Karpas-422 (cell line): ENCODE measurements around the gene PDGFRA. TPM values are rescaled to one million over a fixed set of nuclear protein-coding genes. Genes with fewer than 3 reads are reported as not detected.

Experiments used
- DNase-seq: peaks from one replicate; pipeline ENCODE4 v3.0.0-alpha.2; 2015
- H2AFZ ChIP-seq: fragments of 200-600 bp; sonication (generic); 2 replicates; pipeline ENCODE4 v1.6.1; 2014; ENCODE audit warnings: antibody characterized with exemption, low read length, mixed read lengths
- H3K27ac ChIP-seq: fragments of 200-600 bp; sonication (generic); 2 replicates; pipeline ENCODE4 v1.5.1; 2014; ENCODE audit warnings: mild to moderate bottlenecking, low read length, moderate library complexity
- H3K27me3 ChIP-seq: fragments of 200-600 bp; sonication (generic); 2 replicates; pipeline ENCODE4 v1.6.1; 2014; ENCODE audit warnings: low read length, mixed read lengths
- H3K36me3 ChIP-seq: fragments of 200-600 bp; sonication (generic); 2 replicates; pipeline ENCODE4 v1.6.1; 2014; ENCODE audit warnings: low read length, mixed read lengths; ENCODE audit not compliant: insufficient read depth
- H3K4me1 ChIP-seq: fragments of 200-600 bp; sonication (generic); 2 replicates; pipeline ENCODE4 v1.6.1; 2014; ENCODE audit warnings: mild to moderate bottlenecking, low read length, mixed read lengths
- H3K4me2 ChIP-seq: fragments of 200-600 bp; sonication (generic); 2 replicates; pipeline ENCODE4 v1.6.1; 2014; ENCODE audit warnings: low read length, low read depth, mild to moderate bottlenecking; ENCODE audit not compliant: poor library complexity, severe bottlenecking
- H3K4me3 ChIP-seq: fragments of 200-600 bp; sonication (generic); 2 replicates; pipeline ENCODE4 v1.5.1; 2014; ENCODE audit warnings: mild to moderate bottlenecking, antibody characterized with exemption, low read length, mixed read lengths
- H3K79me2 ChIP-seq: fragments of 200-600 bp; sonication (generic); 2 replicates; pipeline ENCODE4 v1.6.1; 2014; ENCODE audit warnings: mild to moderate bottlenecking, low read length, mixed read lengths
- H3K9ac ChIP-seq: fragments of 200-600 bp; sonication (generic); 2 replicates; pipeline ENCODE4 v1.6.0; 2014; ENCODE audit warnings: low read length
- H3K9me2 ChIP-seq: fragments of 200-600 bp; sonication (generic), shearing (Covaris generic); replicated peaks from 2 replicates; pipeline ENCODE4 v1.6.0; 2014; ENCODE audit warnings: mild to moderate bottlenecking, low read length, moderate library complexity; ENCODE audit not compliant: insufficient read depth
- H3K9me3 ChIP-seq: fragments of 300-700, 200-600 bp; sonication (generic); 2 replicates; pipeline ENCODE4 v1.6.1; 2014; ENCODE audit warnings: low read length, mixed read lengths
- H4K20me1 ChIP-seq: fragments of 200-600 bp; sonication (generic); 2 replicates; pipeline ENCODE4 v1.6.1; 2014; ENCODE audit warnings: mild to moderate bottlenecking, antibody characterized with exemption, low read length, low read depth; ENCODE audit not compliant: insufficient read depth
- total RNA-seq: library from RNA; depleted of rRNA; stranded (reverse); fragments of >200 nt; shearing (Covaris generic); gene quantifications from 2 replicates; pipeline ENCODE4 v1.2.3, GENCODE V29; 2014; ENCODE audit warnings: low replicate concordance

Gene PDGFRA
- total RNA-seq, 1 experiment from 2014 or later: not detected

DNA sequence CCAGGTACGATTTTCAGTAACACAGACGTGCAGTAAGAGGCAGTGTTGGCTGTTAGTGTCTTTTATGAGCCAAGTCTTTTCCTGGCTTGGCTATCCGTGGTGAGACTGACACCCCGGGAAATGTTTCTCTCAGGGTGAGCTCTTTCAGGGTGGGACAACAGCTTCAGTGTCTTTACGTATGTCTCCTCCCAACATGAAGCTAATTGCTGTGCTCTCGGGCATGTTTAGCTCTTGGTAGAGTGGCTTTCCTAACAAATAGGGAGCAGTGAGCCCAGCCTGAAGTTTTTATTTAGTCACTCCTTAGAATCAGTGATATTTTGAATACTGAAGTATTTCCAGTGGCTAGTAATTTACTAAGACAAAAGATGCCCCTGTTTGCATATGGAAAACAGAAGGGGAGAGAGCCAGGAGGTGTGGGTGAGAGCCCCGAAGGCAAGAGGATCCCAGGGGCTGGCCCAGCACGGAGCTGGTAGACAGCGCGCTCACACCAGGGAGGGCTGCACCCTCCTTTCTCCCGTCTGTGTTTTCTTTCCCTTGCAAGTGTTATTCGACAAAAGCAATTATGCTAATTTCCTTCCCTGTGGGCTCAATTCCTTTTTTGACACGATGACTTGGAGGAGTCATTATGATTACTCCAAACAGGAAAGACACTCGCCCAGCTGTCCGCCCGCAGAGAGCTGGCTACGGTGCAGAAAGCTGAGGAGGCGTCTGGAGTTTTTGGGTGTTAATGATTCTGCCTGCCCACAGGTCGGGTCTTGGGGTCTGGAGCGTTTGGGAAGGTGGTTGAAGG lies 47.7 kb downstream of the PDGFRA start:
- no peak overlapping the region for H2AFZ ChIP-seq
- H3K36me3 ChIP-seq: no peaks in the 10 kb centered on the region
- H3K4me3 ChIP-seq: no peak overlapping the region
- no peaks in the 10 kb centered on the region for H3K79me2 ChIP-seq
- no peaks in the 10 kb centered on the region for H4K20me1 ChIP-seq
- H3K27me3 ChIP-seq: no peaks in the 10 kb centered on the region
- no peak overlapping the region for H3K4me2 ChIP-seq
- DNase-seq: no peak
- no peaks in the 10 kb centered on the region for H3K9me2 ChIP-seq
- H3K4me1 ChIP-seq: no peaks in the 10 kb centered on the region
- no peak overlapping the region for H3K9ac ChIP-seq
- no peak overlapping the region for H3K27ac ChIP-seq
- H3K9me3 ChIP-seq: no peaks in the 10 kb centered on the region

DNA sequence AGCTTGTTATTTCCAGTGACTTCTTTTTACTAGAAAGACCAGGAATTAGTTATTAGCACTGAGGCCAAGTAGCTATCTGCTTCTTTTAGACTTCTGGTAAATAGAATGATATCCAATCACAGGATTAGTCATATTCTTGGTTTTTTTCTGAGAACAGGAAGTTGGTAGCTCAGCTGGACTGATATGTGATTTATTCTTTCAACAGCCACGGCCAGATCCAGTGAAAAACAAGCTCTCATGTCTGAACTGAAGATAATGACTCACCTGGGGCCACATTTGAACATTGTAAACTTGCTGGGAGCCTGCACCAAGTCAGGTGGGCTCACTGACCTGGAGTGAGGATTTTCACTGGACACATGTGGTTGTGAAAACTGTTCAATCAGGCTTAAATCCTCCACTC lies 48.6 kb downstream of the PDGFRA start:
- Histone ChIP-seq H3K4me1 (no peaks in the 10 kb centered on the region), H3K36me3 (no peaks in the 10 kb centered on the region), H4K20me1 (no peaks in the 10 kb centered on the region), H2AFZ (no peak overlapping the region), H3K9me3 (no peaks in the 10 kb centered on the region), H3K4me2 (no peak overlapping the region), H3K79me2 (no peaks in the 10 kb centered on the region), H3K27ac (no peak overlapping the region), H3K9ac (no peak overlapping the region), H3K4me3 (no peak overlapping the region), H3K9me2 (no peaks in the 10 kb centered on the region), H3K27me3 (no peaks in the 10 kb centered on the region)
- no peak for DNase-seq

DNA sequence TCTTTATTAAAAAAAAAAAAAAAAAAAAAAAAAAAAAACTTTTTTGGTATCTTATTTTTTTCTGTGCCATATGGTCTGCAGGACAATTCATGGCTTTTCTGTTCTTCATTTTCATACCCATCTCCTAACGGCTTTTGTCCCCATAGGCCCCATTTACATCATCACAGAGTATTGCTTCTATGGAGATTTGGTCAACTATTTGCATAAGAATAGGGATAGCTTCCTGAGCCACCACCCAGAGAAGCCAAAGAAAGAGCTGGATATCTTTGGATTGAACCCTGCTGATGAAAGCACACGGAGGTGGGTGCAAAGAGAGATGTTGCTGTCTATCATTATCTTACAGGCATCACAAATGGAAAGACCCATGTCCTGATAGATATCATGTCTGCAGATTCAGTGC lies 49.1 kb downstream of the PDGFRA start:
- Histone ChIP-seq H3K27ac (no peak overlapping the region), H3K9ac (no peak overlapping the region), H3K9me2 (no peaks in the 10 kb centered on the region), H3K36me3 (no peaks in the 10 kb centered on the region), H3K27me3 (no peaks in the 10 kb centered on the region), H3K4me2 (no peak overlapping the region), H2AFZ (no peak overlapping the region), H3K4me3 (no peak overlapping the region), H3K9me3 (no peaks in the 10 kb centered on the region), H3K79me2 (no peaks in the 10 kb centered on the region), H4K20me1 (no peaks in the 10 kb centered on the region), H3K4me1 (no peaks in the 10 kb centered on the region)
- DNase-seq: no peak

DNA sequence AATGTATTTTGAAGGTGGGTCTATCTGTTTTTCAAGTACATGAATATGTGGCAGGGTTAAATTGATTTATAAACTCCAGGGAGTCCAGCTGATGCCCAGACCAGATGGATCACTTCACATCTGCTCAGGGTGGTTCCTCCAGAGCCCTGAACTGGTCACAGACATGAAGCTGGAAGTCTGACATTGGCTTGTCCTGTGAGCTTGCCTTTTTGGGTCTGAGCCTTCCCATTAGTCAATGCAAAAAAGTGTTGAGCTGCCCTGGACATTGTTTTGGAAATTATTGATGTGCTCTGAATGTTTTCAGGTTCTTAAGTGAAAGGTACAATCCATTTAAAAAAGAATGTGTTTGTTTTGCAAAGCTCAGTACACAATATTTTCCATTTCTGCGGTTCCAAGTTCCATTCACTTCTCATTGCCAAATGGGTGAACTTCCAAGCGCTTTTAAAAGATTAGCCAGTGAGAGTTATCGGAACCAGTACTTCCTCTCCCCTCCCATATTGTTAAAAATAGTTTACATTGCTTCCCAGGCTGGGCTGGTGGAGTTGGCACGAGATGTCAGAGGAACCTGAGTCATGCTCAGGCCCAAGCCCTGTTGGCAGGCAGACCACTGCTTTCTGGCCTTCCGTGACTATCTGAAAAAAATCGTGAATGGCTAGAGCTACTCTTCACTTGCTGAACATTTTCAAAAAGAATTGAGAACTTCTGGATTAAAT lies 52.1 kb downstream of the PDGFRA start:
- no peak for DNase-seq
- Histone ChIP-seq H4K20me1 (no peaks in the 10 kb centered on the region), H3K36me3 (no peaks in the 10 kb centered on the region), H3K4me1 (no peaks in the 10 kb centered on the region), H3K4me3 (no peak overlapping the region), H3K9ac (no peak overlapping the region), H2AFZ (no peak overlapping the region), H3K9me3 (no peaks in the 10 kb centered on the region; the same call in 1 of the 2 replicates), H3K9me2 (no peaks in the 10 kb centered on the region), H3K79me2 (no peaks in the 10 kb centered on the region), H3K27ac (no peak overlapping the region), H3K27me3 (no peaks in the 10 kb centered on the region; the same call in 1 of the 2 replicates), H3K4me2 (no peak overlapping the region)

DNA sequence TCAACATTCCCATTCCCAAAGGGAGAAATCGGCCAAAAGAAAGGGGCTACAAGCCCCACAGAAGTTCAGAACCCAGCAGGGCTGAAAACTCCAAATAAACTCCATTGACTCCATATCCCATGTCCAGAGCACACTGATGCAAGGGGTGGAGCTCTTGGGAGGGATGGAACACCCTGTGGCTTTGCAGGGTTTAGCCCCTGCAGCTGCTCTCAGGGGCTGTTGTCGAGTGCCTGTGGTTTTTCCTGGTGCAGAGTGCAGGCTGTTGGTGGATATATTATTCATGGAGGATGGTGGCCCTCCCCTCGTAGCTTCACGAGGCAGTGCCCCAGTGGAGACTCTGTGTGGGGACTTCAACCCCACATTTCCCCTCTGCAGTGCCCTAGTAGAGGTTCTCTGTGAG lies 53.7 kb downstream of the PDGFRA start:
- no peak overlapping the region for H3K27ac ChIP-seq
- H3K9ac ChIP-seq: no peak overlapping the region
- peaks cover 2% of the 10 kb centered on the region; the same call in 1 of the 2 replicates for H3K27me3 ChIP-seq
- H3K4me2 ChIP-seq: no peak overlapping the region
- H2AFZ ChIP-seq: no peak overlapping the region
- no peak overlapping the region for H3K4me3 ChIP-seq
- no peak for DNase-seq
- no peaks in the 10 kb centered on the region for H3K9me2 ChIP-seq
- no peaks in the 10 kb centered on the region for H4K20me1 ChIP-seq
- no peaks in the 10 kb centered on the region for H3K79me2 ChIP-seq
- no peaks in the 10 kb centered on the region for H3K36me3 ChIP-seq
- H3K9me3 ChIP-seq: no peaks in the 10 kb centered on the region; the same call in 1 of the 2 replicates
- no peaks in the 10 kb centered on the region for H3K4me1 ChIP-seq

DNA sequence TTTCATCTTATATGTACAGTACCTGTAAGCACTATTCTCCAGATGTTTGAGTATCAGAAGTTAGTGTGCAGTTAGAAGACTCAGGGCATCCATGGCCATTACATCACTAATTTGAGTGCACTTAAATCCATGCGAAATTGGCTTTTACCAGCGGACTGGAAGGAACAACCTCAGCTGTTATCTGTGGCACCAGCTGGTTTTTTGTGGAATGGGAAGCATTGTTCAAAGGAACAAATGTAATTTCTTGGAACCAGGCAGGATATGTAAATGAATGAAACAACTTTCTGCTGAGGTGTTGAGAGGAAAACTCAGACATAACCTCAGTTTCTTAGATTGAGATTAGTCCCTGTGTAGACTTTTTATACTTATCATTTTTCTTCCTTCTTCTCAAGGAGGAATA lies 60.2 kb downstream of the PDGFRA start:
- no peak overlapping the region for H2AFZ ChIP-seq
- peaks cover 5% of the 10 kb centered on the region; the same call in 1 of the 2 replicates for H3K27me3 ChIP-seq
- no peak for DNase-seq
- no peaks in the 10 kb centered on the region for H3K4me1 ChIP-seq
- no peaks in the 10 kb centered on the region for H3K9me2 ChIP-seq
- H4K20me1 ChIP-seq: no peaks in the 10 kb centered on the region
- no peak overlapping the region for H3K9ac ChIP-seq
- no peaks in the 10 kb centered on the region for H3K79me2 ChIP-seq
- H3K4me2 ChIP-seq: no peak overlapping the region
- H3K9me3 ChIP-seq: no peaks in the 10 kb centered on the region; the same call in 1 of the 2 replicates
- no peak overlapping the region for H3K4me3 ChIP-seq
- H3K36me3 ChIP-seq: no peaks in the 10 kb centered on the region
- no peak overlapping the region for H3K27ac ChIP-seq

DNA sequence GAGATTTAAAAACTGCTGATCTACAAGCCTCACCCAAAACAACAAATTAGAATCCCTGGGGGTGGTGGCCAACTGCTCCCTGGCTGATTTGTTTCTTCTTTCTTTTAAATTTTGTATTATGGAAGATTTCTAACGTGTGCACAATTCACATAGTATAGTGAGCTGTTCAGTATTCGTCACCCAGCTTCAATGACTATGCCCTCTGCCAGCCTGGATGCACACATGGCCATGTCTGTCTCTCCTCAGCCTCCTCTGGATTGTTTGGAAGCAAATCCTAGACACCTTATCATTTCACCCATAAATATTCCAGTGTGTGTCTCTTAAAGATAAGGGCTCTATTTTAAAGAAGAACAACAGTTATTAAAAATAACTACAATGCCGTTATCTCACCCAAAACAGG lies 61.9 kb downstream of the PDGFRA start:
- DNase-seq: no peak
- H2AFZ ChIP-seq: no peak overlapping the region
- no peak overlapping the region for H3K27ac ChIP-seq
- H4K20me1 ChIP-seq: no peaks in the 10 kb centered on the region
- H3K9me3 ChIP-seq: no peaks in the 10 kb centered on the region
- no peaks in the 10 kb centered on the region for H3K4me1 ChIP-seq
- H3K4me3 ChIP-seq: no peak overlapping the region
- H3K36me3 ChIP-seq: no peaks in the 10 kb centered on the region
- no peaks in the 10 kb centered on the region for H3K9me2 ChIP-seq
- H3K4me2 ChIP-seq: no peak overlapping the region
- no peak overlapping the region for H3K9ac ChIP-seq
- 0 out of 2 replicates have a peak, but pooled peaks cover 5% of the 10 kb centered on the region for H3K27me3 ChIP-seq
- no peaks in the 10 kb centered on the region for H3K79me2 ChIP-seq

DNA sequence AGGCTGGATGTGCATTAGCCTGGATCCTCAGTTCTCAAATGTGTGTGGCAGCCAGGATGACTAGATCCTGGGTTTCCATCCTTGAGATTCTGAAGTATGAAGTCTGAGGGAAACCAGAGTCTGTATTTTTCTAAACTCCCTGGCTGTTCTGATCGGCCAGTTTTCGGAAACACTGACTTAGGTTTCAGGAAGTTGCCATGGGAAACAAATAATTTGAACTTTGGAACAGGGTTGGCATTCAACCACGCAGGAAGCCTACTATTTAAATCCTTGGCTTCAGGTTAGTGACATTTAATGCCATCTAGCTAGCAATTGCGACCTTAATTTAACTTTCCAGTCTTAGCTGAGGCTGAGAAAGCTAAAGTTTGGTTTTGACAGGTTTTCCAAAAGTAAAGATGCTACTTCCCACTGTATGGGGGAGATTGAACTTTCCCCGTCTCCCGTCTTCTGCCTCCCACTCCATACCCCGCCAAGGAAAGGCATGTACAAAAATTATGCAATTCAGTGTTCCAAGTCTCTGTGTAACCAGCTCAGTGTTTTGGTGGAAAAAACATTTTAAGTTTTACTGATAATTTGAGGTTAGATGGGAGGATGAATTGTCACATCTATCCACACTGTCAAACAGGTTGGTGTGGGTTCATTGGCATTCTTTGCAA lies 67.6 kb downstream of the PDGFRA start:
- H3K4me2 ChIP-seq: no peak overlapping the region
- H2AFZ ChIP-seq: no peak overlapping the region
- H3K4me1 ChIP-seq: no peaks in the 10 kb centered on the region
- H4K20me1 ChIP-seq: no peaks in the 10 kb centered on the region
- no peaks in the 10 kb centered on the region for H3K27me3 ChIP-seq
- no peak for DNase-seq
- H3K9me3 ChIP-seq: no peaks in the 10 kb centered on the region
- no peaks in the 10 kb centered on the region for H3K36me3 ChIP-seq
- H3K79me2 ChIP-seq: no peaks in the 10 kb centered on the region
- H3K9me2 ChIP-seq: no peaks in the 10 kb centered on the region
- no peak overlapping the region for H3K27ac ChIP-seq
- H3K9ac ChIP-seq: no peak overlapping the region
- no peak overlapping the region for H3K4me3 ChIP-seq
